ENCODE results near the gene ATAD3B. TPM values are rescaled to one million over a fixed set of nuclear protein-coding genes. Genes with fewer than 3 reads are reported as not detected.
A peak's percentile ranks its signal among the peaks of the same experiment; 100 is the strongest.

Gene ATAD3B
- total RNA-seq, 1 donor from 2014 or later, result 63.0 TPM

DNA sequence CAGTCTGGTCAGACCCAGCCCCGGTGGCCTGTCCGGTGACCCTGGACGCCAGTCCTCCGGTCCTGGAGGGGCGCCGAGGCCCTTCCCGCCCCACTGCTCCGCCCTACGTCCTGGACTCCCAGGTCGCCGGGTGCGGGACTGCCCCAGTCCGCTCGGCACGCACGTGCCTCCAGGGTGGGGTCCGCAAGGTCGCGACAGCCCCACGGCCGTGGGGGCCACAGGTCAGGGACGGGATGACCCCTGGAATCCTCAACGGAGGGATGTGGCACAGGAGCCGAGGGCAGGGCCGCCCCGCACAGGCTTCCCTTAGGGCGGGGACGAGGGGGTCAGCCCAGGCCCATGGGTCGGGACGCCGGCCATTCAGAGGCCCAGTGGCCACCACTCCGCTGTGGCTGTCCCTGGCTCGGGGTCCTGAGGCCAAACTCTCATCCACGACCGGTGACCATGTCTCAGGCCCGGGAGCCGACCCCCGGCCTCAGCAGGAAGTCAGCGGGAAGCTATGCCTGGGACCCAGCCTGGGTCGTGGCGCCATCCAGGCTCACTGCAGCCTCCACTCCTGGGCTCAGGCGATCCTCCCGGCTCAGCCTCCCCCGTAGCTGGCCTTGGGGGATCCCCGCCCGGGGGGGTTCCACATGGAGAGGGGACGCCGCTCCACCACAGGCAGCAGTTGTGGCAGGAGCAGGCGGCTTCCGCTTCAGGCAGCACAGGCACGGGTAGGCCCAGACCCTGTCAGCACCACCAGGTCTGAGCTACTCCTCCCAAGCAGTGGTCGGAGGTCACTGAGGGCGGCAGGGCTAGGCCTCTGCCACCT lies 69.5 kb downstream of the ATAD3B start:
- Histone ChIP-seq H3K36me3 (ENCODE audit: insufficient read depth, low read length) (peaks cover 8% of the 10 kb centered on the region), H2AFZ (ENCODE audit: low read depth, low read length) (peak overlapping the region; percentile 41), H4K20me1 (ENCODE audit: insufficient read depth, low read length) (peaks cover 43% of the 10 kb centered on the region), H3K4me2 (ENCODE audit: low read length) (peak overlapping the region; percentile 87), H3K9me3 (ENCODE audit: insufficient read depth, low read depth, low read length) (no peaks in the 10 kb centered on the region), H3K9ac (ENCODE audit: low read length) (peak overlapping the region; percentile 68), H3K27me3 (ENCODE audit: insufficient read depth, low read length) (no peaks in the 10 kb centered on the region), H3K4me1 (ENCODE audit: insufficient read depth, low read length) (peaks cover 13% of the 10 kb centered on the region), H3K79me2 (ENCODE audit: insufficient read depth, low read length) (peaks cover 35% of the 10 kb centered on the region), H3K27ac (ENCODE audit: low read depth, low read length) (no peak overlapping the region), H3K4me3 (ENCODE audit: insufficient read depth, low read depth, low read length) (peak overlapping the region; percentile 39)
- Mint-ChIP-seq H3K4me3 (ENCODE audit: unreplicated experiment) (peak overlapping the region; percentile 75), H3K27me3 (ENCODE audit: low read depth, unreplicated experiment) (no peaks in the 10 kb centered on the region), H3K4me1 (ENCODE audit: low read depth, unreplicated experiment) (peaks cover 4% of the 10 kb centered on the region), H3K36me3 (ENCODE audit: low read depth, unreplicated experiment) (peaks cover 11% of the 10 kb centered on the region), H3K9me3 (ENCODE audit: unreplicated experiment) (no peaks in the 10 kb centered on the region), H3K27ac (ENCODE audit: unreplicated experiment) (no peak overlapping the region)
- TF ChIP-seq, protein P1, sequence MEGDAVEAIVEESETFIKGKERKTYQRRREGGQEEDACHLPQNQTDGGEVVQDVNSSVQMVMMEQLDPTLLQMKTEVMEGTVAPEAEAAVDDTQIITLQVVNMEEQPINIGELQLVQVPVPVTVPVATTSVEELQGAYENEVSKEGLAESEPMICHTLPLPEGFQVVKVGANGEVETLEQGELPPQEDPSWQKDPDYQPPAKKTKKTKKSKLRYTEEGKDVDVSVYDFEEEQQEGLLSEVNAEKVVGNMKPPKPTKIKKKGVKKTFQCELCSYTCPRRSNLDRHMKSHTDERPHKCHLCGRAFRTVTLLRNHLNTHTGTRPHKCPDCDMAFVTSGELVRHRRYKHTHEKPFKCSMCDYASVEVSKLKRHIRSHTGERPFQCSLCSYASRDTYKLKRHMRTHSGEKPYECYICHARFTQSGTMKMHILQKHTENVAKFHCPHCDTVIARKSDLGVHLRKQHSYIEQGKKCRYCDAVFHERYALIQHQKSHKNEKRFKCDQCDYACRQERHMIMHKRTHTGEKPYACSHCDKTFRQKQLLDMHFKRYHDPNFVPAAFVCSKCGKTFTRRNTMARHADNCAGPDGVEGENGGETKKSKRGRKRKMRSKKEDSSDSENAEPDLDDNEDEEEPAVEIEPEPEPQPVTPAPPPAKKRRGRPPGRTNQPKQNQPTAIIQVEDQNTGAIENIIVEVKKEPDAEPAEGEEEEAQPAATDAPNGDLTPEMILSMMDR (IDR thresholded peaks at IDR 0.05; ENCODE audit: insufficient read depth, low read depth, low read length), result no peak
- TF ChIP-seq EZH2 (IDR thresholded peaks at IDR 0.05; ENCODE audit: insufficient read depth, low read length), result no peak
- DNase-seq (ENCODE audit: low read depth), result no peak
- no peak for FAIRE-seq

DNA sequence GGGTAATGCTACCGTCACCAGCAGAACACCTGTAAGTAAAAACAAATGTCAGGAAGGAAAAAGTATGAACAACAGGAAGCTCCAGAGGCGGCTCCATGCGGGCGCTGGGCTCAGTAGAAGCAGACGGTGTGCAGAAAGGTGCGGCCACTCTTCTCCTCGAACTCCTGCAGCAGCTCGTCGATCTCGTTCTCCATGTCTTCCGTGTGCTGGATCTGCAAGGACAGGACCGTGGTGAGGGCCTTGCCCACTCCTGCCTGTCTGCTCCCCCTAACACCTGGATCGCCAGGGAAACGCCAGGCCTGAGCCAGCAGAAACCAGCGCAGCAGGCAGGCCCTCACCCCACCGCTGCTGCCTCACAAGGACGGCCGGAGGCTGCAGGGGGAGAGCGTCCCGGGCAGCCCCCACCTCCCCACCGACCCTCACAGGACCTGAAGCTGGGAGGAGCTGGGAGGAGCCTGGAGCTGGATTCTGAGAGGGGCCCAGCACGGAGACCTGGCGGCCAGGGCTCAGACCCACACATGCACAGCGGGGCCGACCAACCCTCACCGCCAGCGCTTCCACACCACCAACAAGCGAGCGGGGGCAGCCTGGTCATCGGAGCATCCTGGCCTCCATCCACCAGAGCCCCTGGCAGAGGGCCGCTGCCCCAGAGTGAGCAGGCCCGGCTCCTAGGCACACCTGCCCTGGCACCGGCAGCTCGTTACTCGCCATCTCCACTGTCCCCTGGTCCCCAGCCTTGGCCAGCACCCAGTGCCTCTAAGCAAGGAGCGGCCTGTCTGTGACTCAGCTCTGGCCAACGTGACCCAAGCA lies 70.6 kb downstream of the ATAD3B start:
- TF ChIP-seq, protein P1 (IDR thresholded peaks at IDR 0.05; ENCODE audit: insufficient read depth, low read depth, low read length), result no peak
- no peak for TF ChIP-seq EZH2 (IDR thresholded peaks at IDR 0.05; ENCODE audit: insufficient read depth, low read length)
- Histone ChIP-seq H3K27ac (ENCODE audit: low read depth, low read length) (no peak overlapping the region), H3K9ac (ENCODE audit: low read length) (no peak overlapping the region), H3K27me3 (ENCODE audit: insufficient read depth, low read length) (no peaks in the 10 kb centered on the region), H3K36me3 (ENCODE audit: insufficient read depth, low read length) (peaks cover 8% of the 10 kb centered on the region), H3K4me3 (ENCODE audit: insufficient read depth, low read depth, low read length) (no peak overlapping the region), H2AFZ (ENCODE audit: low read depth, low read length) (no peak overlapping the region), H3K4me1 (ENCODE audit: insufficient read depth, low read length) (peaks cover 13% of the 10 kb centered on the region), H4K20me1 (ENCODE audit: insufficient read depth, low read length) (peaks cover 37% of the 10 kb centered on the region), H3K4me2 (ENCODE audit: low read length) (no peak overlapping the region), H3K79me2 (ENCODE audit: insufficient read depth, low read length) (peaks cover 24% of the 10 kb centered on the region), H3K9me3 (ENCODE audit: insufficient read depth, low read depth, low read length) (no peaks in the 10 kb centered on the region)
- FAIRE-seq (no peak), DNase-seq (ENCODE audit: low read depth) (no peak)
- H3K9me3 Mint-ChIP-seq (ENCODE audit: unreplicated experiment), result no peaks in the 10 kb centered on the region
- no peak overlapping the region for H3K27ac Mint-ChIP-seq (ENCODE audit: unreplicated experiment)
- H3K4me3 Mint-ChIP-seq (ENCODE audit: unreplicated experiment), result peak overlapping the region; percentile 75
- no peaks in the 10 kb centered on the region for H3K27me3 Mint-ChIP-seq (ENCODE audit: low read depth, unreplicated experiment)
- peaks cover 11% of the 10 kb centered on the region for H3K36me3 Mint-ChIP-seq (ENCODE audit: low read depth, unreplicated experiment)
- peaks cover 4% of the 10 kb centered on the region for H3K4me1 Mint-ChIP-seq (ENCODE audit: low read depth, unreplicated experiment)
